ENCODE results near the gene CDK5RAP1. TPM values are rescaled to one million over a fixed set of nuclear protein-coding genes. Genes with fewer than 3 reads are reported as not detected.
"Not testable (repeated sequence)": the region's sequence is repeated elsewhere in the genome, so short reads cannot be mapped to it uniquely, and the experiment has no call there.

The CDK5RAP1 gene
- polyA plus RNA-seq, 3 donors, result 24.4 to 65.0 (median 25.5) TPM

DNA sequence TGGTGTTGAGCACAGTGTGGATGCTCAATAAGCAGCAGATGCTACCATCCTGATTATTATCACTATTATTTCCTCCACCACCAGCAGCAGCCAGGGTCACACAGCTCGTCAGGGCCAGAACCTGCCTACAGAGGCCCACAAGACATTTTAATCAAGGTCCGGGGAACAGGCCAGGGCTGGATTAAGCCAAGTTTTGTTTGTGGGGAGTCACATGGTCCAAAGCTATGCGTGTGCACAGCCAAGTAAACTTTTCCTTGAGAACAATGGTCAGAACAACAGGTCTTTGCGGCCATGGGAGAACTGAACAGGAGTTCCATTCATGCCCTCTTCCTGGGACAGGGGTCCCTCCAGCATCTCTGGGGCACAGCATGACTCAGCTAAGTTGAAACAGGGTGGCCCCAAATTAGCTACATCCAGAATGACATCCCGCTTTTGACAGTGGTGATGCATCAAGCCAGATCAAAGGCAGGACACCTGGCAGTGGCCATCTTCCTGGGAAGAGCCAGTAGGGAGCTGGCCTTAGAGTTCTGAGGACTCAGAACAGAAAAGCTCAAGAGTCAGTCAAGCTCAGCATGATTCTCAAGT lies 30.6 kb upstream of the CDK5RAP1 start:
- Histone ChIP-seq H3K27me3 (ENCODE audit: control insufficient read depth in 2 of 2, insufficient read depth in 2 of 2, low read length in 2 of 2) (no peaks in the 10 kb centered on the region), H3K9ac (ENCODE audit: insufficient read depth, low read length, poor library complexity, severe bottlenecking) (no peak overlapping the region), H2AFZ (ENCODE audit: insufficient read depth, low read depth, low read length, poor library complexity, severe bottlenecking) (no peak overlapping the region), H3K4me1 (ENCODE audit: control insufficient read depth in 1 of 2, insufficient read depth in 2 of 2, low read length in 2 of 2) (no peaks in the 10 kb centered on the region), H3K27ac (ENCODE audit: low read depth in 1 of 2, low read length in 2 of 2) (no peak overlapping the region), H3K79me2 (ENCODE audit: insufficient read depth, low read length) (no peaks in the 10 kb centered on the region), H4K20me1 (ENCODE audit: insufficient read depth, low read length) (no peaks in the 10 kb centered on the region), H3K36me3 (replicated peaks in 1 of 2; ENCODE audit: control insufficient read depth in 1 of 2, insufficient read depth in 2 of 2, low read length in 2 of 2) (no peaks in the 10 kb centered on the region), H3K4me3 (replicated peaks in 1 of 3; ENCODE audit: low read depth in 2 of 3, low read length in 3 of 3) (no peak overlapping the region), H3K9me3 (replicated peaks in 1 of 2; ENCODE audit: control insufficient read depth in 1 of 2, insufficient read depth in 1 of 2, low read length in 2 of 2) (no peaks in the 10 kb centered on the region), H3K4me2 (replicated peaks; ENCODE audit: extremely low read depth, low read length, poor library complexity, severe bottlenecking) (no peak overlapping the region)
- 97% methylated on average over 3 of the region's 5 CpGs for WGBS (ENCODE audit: insufficient coverage)
- H3K4me1 Mint-ChIP-seq, result no peaks in the 10 kb centered on the region
- H3K36me3 Mint-ChIP-seq, result no peaks in the 10 kb centered on the region
- TF ChIP-seq, protein P1, sequence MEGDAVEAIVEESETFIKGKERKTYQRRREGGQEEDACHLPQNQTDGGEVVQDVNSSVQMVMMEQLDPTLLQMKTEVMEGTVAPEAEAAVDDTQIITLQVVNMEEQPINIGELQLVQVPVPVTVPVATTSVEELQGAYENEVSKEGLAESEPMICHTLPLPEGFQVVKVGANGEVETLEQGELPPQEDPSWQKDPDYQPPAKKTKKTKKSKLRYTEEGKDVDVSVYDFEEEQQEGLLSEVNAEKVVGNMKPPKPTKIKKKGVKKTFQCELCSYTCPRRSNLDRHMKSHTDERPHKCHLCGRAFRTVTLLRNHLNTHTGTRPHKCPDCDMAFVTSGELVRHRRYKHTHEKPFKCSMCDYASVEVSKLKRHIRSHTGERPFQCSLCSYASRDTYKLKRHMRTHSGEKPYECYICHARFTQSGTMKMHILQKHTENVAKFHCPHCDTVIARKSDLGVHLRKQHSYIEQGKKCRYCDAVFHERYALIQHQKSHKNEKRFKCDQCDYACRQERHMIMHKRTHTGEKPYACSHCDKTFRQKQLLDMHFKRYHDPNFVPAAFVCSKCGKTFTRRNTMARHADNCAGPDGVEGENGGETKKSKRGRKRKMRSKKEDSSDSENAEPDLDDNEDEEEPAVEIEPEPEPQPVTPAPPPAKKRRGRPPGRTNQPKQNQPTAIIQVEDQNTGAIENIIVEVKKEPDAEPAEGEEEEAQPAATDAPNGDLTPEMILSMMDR (IDR thresholded peaks at IDR 0.05), result no peak
- peaks cover 0 to 5% (median 0%) of the 10 kb centered on the region in 7 donors for H3K9me3 Mint-ChIP-seq
- no peak overlapping the region for H3K4me3 Mint-ChIP-seq
- intact Hi-C loops (cut with micrococcal nuclease), result no loop called here
- H3K27ac Mint-ChIP-seq, result no peak overlapping the region
- peaks cover 0 to 2% (median 0%) of the 10 kb centered on the region in 3 donors for H3K27me3 Mint-ChIP-seq (ENCODE audit: low read depth in 3 of 3)
- DNase-seq, result no peak

DNA sequence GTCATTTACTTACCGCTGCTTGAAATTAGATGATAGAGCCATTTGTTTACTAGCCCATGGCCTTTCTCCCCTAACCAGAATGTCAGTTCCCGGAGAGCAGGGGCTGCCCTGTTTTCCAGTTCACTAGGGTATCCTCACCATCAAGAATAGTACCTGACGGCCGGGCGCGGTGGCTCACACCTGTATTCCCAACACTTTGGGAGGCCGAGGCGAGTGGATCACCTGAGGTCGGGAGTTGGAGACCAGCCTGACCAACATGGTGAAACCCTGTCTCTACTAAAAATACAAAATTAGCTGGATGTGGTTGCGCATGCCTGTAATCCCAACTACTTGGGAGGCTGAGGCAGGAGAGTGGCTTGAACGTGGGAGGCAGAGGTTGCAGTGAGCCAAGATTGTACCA lies 22.6 kb upstream of the CDK5RAP1 start:
- WGBS (ENCODE audit: insufficient coverage), result 100% methylated on average over 3 of the region's 11 CpGs
- H3K4me2 ChIP-seq (replicated peaks; ENCODE audit: extremely low read depth, low read length, poor library complexity, severe bottlenecking); H3K36me3 ChIP-seq (replicated peaks in 1 of 2; ENCODE audit: control insufficient read depth in 1 of 2, insufficient read depth in 2 of 2, low read length in 2 of 2); H3K79me2 ChIP-seq (ENCODE audit: insufficient read depth, low read length); H3K4me3 ChIP-seq (replicated peaks in 1 of 3; ENCODE audit: low read depth in 2 of 3, low read length in 3 of 3); H3K9me3 ChIP-seq (replicated peaks in 1 of 2; ENCODE audit: control insufficient read depth in 1 of 2, insufficient read depth in 1 of 2, low read length in 2 of 2); H3K9me3 Mint-ChIP-seq; H3K4me1 Mint-ChIP-seq; H3K9ac ChIP-seq (ENCODE audit: insufficient read depth, low read length, poor library complexity, severe bottlenecking); H3K4me3 Mint-ChIP-seq; H3K27me3 ChIP-seq (ENCODE audit: control insufficient read depth in 2 of 2, insufficient read depth in 2 of 2, low read length in 2 of 2); H3K4me1 ChIP-seq (ENCODE audit: control insufficient read depth in 1 of 2, insufficient read depth in 2 of 2, low read length in 2 of 2); H2AFZ ChIP-seq (ENCODE audit: insufficient read depth, low read depth, low read length, poor library complexity, severe bottlenecking); H3K27me3 Mint-ChIP-seq (ENCODE audit: low read depth in 3 of 3); H3K27ac Mint-ChIP-seq; H4K20me1 ChIP-seq (ENCODE audit: insufficient read depth, low read length); H3K27ac ChIP-seq (ENCODE audit: low read depth in 1 of 2, low read length in 2 of 2); H3K36me3 Mint-ChIP-seq; intact Hi-C loops (cut with micrococcal nuclease); DNase-seq: not testable (repeated sequence)
